ENCODE results near the gene RNF166.

The RNF166 gene

DNA sequence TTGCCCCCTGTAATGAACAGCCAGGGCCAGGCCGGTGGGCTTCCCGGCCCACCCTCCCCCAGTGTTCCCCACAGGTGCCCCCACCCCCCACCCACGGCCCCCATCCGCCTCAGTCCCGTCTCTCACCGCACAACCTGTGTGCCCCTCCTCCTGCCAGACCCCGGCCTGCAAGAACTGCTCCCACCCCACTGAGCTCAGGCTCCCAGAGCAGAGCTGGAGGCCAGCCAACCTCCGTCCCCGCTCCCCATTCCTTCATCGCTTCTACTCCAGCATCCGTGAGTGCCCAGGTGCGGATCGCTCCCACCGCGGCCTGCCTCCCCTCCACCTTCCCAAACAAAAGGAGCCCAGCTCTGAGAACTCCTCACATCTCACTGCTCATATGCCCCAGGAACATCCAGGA lies 47.5 kb downstream of the RNF166 start:
- H3K4me3 ChIP-seq (ENCODE audit: low read depth, low read length): no peak overlapping the region
- no peak for DNase-seq (ENCODE audit: low read depth)

GRCh38 chr16:88657371-88657770 lies 48.8 kb downstream of the RNF166 start:
- DNase-seq (ENCODE audit: low read depth): no peak

DNA sequence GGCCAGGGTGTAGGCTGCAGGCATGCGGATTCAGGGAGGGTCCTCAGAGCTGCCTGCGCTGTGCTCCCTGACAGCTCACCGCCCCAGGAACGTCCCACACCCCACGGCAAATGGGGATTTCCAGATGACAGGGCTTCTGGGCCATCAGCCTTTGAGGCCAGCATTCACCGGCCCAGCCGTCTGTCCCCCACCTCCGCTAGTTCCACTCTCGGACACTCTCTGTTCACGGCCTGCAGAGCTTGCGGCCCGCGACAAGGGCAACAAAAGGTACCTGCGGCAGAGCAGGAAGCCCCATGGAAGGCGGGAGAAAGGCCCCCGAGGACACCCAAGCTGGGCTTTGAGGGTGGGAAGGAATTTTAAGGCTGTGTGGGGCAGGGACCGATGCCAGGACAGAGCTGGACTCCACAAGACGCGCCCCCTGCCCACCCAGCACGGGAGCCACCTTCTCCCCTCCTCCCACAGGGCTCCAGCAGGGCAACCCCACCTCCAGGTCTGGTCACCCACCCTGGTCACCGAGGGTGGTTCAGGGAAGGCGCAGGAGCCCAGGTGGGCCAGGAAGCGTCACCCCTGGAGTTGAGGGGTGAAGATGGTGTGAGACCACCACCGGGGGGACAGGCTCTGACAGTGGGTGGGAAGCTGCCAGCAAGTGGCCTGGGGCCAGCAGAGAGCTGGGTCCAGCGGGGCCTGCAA lies 49.8 kb downstream of the RNF166 start:
- no peak for DNase-seq (ENCODE audit: low read depth)

More at GRCh38 chr16:88657371-88657770, 48.8 kb downstream of the RNF166 start:
- no peak overlapping the region for H3K4me3 ChIP-seq (ENCODE audit: low read depth, low read length)

GRCh38 chr16:88655733-88656281 lies 50.4 kb downstream of the RNF166 start:
- DNase-seq (ENCODE audit: low read depth): no peak
- H3K4me3 ChIP-seq (ENCODE audit: low read depth, low read length): no peak overlapping the region

More for the DNA sequence above, 49.8 kb downstream of the RNF166 start:
- H3K4me3 ChIP-seq (ENCODE audit: low read depth, low read length): no peak overlapping the region

- no peak for DNase-seq (ENCODE audit: low read depth)
- no peak overlapping the region for H3K4me3 ChIP-seq (ENCODE audit: low read depth, low read length)
Observed at GRCh38 chr16:88655053-88655732, 51.0 kb downstream of the RNF166 start.

- no peak for DNase-seq (ENCODE audit: low read depth)
- no peak overlapping the region for H3K4me3 ChIP-seq (ENCODE audit: low read depth, low read length)
Observed at GRCh38 chr16:88654363-88655052, 51.7 kb downstream of the RNF166 start.

GRCh38 chr16:88653596-88654362 lies 52.4 kb downstream of the RNF166 start:
- no peak overlapping the region for H3K4me3 ChIP-seq (ENCODE audit: low read depth, low read length)
- no peak for DNase-seq (ENCODE audit: low read depth)

DNA sequence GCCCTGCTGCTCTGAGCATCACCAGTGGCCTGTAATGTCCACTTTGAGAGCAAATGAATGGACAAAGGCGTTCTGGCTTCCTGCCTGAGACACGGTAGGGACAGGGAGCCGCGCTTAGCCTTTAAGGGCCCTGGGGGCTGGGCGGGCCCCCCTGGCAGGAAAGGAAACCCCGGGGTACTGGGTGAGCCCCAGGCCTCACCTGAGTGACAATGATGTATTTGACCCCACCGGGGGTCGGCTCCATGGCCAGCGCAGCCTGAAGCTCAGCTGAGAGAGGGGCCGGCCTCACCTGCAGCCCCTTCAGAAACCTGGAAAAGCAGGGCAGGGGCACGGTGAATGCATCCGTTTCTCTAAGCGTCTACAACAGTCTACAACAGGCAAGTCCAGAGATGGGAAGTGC lies 53.1 kb downstream of the RNF166 start:
- no peak for DNase-seq (ENCODE audit: low read depth)
- no peak overlapping the region for H3K4me3 ChIP-seq (ENCODE audit: low read depth, low read length)

DNA sequence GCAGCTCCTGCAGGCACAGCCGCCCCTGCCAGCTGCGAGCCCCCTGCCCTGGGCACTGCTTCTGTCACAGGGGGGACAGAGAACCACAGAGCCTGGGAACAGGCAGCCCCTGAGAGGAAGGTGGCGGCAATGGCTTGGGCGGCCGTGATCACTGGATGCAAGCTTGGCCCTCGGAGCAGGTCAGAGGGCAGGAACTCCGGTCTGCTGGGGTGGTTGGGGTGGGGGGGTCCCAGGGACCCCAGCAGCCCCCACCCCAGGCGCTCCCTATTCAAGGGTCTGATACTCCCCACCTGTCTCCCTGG lies 53.5 kb downstream of the RNF166 start:
- no peak for DNase-seq (ENCODE audit: low read depth)
- H3K4me3 ChIP-seq (ENCODE audit: low read depth, low read length): no peak overlapping the region

DNA sequence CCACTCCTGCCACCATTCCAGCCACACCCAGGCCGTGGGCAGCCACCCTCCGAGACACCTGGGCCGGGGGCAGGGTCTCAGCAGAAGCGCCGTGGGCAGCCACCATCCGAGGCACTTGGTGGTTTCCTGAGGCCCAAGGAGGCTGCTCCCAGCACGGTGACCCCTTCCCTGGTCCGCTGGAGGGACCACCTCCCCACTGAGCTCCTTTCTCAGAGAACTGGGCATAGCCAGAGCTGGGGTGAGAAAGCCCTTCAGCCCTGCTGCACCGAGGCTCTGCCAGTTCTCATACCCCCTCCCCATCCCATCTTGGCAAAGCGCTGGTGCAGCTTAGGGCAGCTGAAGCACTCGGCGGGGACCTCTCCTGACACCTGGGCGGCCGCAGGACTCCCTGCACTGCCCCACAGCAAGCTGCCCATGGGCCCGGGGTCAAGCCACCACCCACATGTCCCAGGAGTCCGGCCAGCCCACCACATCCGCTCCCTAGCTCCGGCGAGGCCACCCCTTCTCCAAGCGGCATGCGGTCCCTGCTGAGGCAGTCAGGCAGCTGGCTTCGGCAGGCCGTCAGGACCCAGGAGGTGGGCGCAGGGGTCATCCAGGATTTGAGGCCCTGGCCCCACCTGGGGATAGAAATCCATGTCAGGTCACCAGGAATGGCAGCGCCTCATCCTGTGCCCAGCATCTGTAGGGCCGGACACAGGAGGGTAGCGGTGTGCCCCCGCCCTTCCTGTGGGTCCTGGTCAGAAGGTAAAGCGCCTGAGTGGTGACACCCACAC lies 54.0 kb downstream of the RNF166 start:
- H3K4me3 ChIP-seq (ENCODE audit: low read depth, low read length): no peak overlapping the region
- no peak for DNase-seq (ENCODE audit: low read depth)

GRCh38 chr16:88651276-88651988 lies 54.8 kb downstream of the RNF166 start:
- peak overlapping the region; percentile 60 for H3K4me3 ChIP-seq (ENCODE audit: low read depth, low read length)
- DNase-seq (ENCODE audit: low read depth): no peak

GRCh38 chr16:88650749-88651275 lies 55.4 kb downstream of the RNF166 start, which contains the start of gene CYBA:
Gene CYBA (minus strand): TSS chr16:88651053. CDS start chr16:88651013, 40 bp downstream.
- peak within 1 kb of the TSS; percentile 60 for H3K4me3 ChIP-seq (ENCODE audit: low read depth, low read length)
- DNase-seq (ENCODE audit: low read depth): no peak

DNA sequence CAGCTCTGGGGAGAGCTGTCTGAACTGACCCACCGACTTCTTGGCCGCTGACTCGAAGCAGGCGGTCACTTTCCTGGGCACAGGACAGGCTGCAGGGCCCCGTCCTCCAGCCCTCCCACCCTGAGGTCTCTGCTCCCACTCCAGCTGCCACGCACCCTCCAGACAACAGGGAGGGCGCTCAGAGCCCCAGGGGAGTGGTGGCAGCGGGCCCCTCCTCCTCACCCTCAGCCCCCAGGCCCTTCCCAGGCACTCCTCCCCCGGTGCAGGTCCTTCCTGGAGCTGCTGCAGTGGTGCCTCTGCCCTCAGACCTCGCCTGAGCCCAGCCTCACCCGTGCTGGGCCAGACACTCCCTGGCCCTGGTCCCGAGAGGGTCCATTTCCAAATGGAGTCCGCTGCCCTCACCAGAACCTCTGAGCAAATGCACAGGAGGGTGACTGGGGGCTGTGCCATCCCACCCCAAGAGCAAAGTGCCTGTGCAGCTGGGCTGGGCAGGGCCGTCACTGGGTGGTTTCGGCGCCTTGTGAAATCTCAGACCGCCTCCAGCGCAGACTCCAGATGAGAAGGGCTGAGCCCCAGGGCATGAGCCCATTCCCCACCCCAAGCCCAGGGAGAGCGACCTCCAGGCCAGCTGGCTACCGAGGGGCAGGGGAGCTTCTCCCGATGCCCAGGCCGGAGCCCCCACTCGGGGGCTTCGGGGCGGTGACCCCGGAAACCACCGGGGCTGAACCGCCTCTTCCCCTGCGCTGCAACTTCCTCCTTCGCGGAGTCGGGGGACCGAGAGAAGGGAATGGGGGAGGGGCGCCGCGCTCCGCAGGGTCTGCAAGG lies 56.1 kb downstream of the RNF166 start:
- no peak for DNase-seq (ENCODE audit: low read depth)
- H3K4me3 ChIP-seq (ENCODE audit: low read depth, low read length): peak overlapping the region; percentile 60

DNA sequence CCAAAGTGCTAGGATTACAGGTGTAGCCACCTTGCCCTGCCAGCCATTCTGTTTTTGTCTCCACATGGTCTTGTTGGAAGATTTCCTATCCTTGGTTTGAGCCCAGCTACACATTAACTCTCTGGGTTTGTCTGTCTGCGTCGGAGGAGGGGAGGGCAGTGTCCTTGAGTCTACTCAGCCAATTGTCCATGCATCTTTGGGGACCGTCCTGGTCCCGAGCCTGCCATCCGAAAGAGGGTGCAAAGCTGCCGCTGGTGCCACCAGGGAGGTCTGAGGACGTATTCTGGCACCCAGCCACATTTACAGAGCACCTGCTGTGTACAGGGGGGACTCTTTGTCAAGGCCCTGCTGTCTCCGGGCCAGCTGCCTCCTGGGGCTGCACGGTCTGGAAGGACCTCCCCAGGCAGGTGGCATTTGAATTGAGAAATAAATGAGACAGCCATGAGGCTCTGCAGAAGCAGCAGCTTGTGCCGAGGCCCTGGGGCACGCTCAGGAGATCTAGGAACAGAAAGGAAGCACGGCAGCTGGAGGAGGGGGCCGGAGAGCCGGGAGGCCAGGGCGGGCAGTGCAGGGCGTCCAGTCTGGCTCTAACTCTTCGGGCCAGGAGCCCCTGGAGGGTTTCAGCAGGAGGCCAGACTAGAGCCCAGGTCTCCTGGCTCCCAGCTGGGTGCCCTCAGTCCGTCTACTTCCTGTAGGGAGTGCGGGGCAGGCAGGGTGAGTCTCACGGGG lies 56.8 kb downstream of the RNF166 start:
- H3K4me3 ChIP-seq (ENCODE audit: low read depth, low read length): no peak overlapping the region
- DNase-seq (ENCODE audit: low read depth): no peak

DNA sequence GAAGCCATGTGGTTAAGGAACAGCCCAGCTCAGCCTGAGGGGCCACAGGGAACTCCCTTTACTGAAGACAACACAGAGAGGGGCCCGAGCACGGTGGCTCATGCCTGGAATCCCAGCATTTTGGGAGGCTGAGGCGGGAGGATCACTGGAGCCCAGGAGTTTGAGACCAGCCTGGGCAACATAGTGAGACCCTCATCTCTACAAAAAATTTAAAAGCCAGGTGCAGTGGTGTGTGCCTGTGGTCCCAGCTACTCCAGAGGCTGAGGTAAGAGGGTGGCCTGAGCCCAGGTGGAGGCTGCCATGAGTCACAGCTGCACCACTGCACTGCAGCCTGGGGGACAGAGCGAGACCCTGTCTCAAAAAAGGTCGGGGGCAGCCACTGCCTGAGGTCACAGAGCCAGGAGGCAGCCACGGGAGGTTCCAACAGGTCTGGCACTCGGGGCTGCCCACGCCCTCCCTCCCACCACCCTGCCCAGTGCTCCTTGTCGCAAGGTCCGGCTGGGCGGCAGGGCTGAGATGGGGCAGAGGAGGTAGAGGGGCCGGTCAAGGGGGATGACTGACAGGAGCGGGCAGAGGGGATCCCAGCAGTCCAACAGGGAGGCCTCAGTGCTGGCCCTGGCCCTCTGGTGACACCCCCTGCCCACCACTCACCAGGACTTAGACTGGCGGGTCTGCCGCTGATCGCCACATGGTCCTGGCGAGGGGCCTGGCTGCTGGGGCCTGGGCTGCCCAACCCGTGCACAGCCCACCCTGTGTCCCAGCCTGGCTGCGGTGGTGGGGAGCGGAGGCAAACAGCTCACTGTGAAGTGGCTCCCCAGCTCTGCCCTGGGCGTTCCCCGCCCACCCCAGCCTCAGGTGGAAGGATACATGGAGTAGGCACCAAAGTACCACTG lies 58.8 kb downstream of the RNF166 start:
- H3K4me3 ChIP-seq (ENCODE audit: low read depth, low read length): no peak overlapping the region
- DNase-seq (ENCODE audit: low read depth): no peak
